Measurements from ENCODE around the gene COL11A1.

DNA sequence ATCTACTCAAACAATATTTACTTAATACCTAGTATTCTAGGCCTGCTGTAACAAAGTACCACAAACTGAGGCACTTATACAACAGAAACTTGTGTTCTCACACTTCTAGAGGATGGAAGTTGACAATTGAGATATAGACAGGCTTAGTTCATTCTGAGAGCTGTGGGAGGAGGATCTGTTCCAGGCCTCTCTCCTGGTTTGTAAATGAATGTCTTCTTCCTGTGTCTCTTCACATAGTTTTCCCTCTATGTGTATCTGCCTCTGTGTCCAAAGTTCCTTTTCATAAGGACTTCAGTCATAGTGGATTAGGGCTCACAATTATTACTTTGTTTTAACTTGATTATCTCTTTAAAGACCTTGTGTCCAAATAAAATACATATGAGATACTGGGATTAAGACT is 251.1 kb downstream of the COL11A1 start:
- TF ChIP-seq ZNF292 (tag by site-specific recombination; IDR thresholded peaks at IDR 0.05; ENCODE audit: borderline replicate concordance, low read depth) (no peak), ZNF843 (tag by site-specific recombination; IDR thresholded peaks at IDR 0.05) (no peak), KLF9 (tag by site-specific recombination; IDR thresholded peaks at IDR 0.05; ENCODE audit: low read depth) (no peak), ZNF138 (tag by site-specific recombination; IDR thresholded peaks at IDR 0.05; ENCODE audit: borderline replicate concordance) (no peak), CTCF (tag by site-specific recombination; IDR thresholded peaks at IDR 0.05) (no peak), SP2 (tag by site-specific recombination; IDR thresholded peaks at IDR 0.05) (no peak), SP3 (tag by site-specific recombination; IDR thresholded peaks at IDR 0.05) (no peak), PBX3 (CRISPR knock-in tag; IDR thresholded peaks at IDR 0.05) (no peak), ZBTB8A (tag by site-specific recombination; IDR thresholded peaks at IDR 0.05) (no peak), ZNF140 (tag by site-specific recombination; IDR thresholded peaks at IDR 0.05) (no peak), YY1 (tag by site-specific recombination; IDR thresholded peaks at IDR 0.05) (no peak), ZNF274 (IDR thresholded peaks at IDR 0.05; ENCODE audit: low read length) (no peak), ZNF274 (tag by site-specific recombination; IDR thresholded peaks at IDR 0.05; ENCODE audit: borderline replicate concordance) (no peak)
- TF ChIP-seq, protein P1, sequence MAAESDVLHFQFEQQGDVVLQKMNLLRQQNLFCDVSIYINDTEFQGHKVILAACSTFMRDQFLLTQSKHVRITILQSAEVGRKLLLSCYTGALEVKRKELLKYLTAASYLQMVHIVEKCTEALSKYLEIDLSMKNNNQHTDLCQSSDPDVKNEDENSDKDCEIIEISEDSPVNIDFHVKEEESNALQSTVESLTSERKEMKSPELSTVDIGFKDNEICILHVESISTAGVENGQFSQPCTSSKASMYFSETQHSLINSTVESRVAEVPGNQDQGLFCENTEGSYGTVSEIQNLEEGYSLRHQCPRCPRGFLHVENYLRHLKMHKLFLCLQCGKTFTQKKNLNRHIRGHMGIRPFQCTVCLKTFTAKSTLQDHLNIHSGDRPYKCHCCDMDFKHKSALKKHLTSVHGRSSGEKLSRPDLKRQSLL (tag by site-specific recombination; IDR thresholded peaks at IDR 0.05) = no peak
